Stimulated activated naive CD8-positive, alpha-beta T cell treated with anti-CD3 and anti-CD28 coated beads, Interleukin-15, amount 100 ng/mL, for 72 hours (primary cell): Measurements from ENCODE around the gene FAM156A.
"Not testable (repeated sequence)": the region's sequence is repeated elsewhere in the genome, so short reads cannot be mapped to it uniquely, and the experiment has no call there.

Source experiments
- ATAC-seq: fragments of 150-1000 bp; cut with Tn5 transposase; 2 replicates; pipeline ENCODE4 v1.10.0; 2021; ENCODE audit warnings: mild to moderate bottlenecking, moderate library complexity
- DNase-seq, 2 donors: peaks; one replicate each; pipeline ENCODE4 v3.0.0; 2021 to 2022
- H3K27ac Mint-ChIP-seq, 2 donors: one replicate each; pipeline ENCODE4 v1.8.0; 2022; ENCODE audit warnings: mild to moderate bottlenecking in 2 of 2, mixed read lengths in 2 of 2, moderate library complexity in 2 of 2
- H3K27me3 Mint-ChIP-seq: one replicate; pipeline ENCODE4 v1.8.0; 2022; ENCODE audit warnings: mixed read lengths
- H3K4me1 Mint-ChIP-seq: one replicate; pipeline ENCODE4 v1.8.0; 2022; ENCODE audit warnings: mild to moderate bottlenecking, mixed read lengths
- H3K4me3 Mint-ChIP-seq, 2 donors: one replicate each; pipeline ENCODE4 v1.8.0; 2022; ENCODE audit warnings: mild to moderate bottlenecking in 2 of 2, mixed read lengths in 2 of 2, moderate library complexity in 1 of 2
- H3K9me3 Mint-ChIP-seq, 2 donors: one replicate each; pipeline ENCODE4 v1.8.0; 2022; ENCODE audit warnings: mixed read lengths in 2 of 2

Gene FAM156A, protein sequence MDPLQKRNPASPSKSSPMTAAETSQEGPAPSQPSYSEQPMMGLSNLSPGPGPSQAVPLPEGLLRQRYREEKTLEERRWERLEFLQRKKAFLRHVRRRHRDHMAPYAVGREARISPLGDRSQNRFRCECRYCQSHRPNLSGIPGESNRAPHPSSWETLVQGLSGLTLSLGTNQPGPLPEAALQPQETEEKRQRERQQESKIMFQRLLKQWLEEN

DNA sequence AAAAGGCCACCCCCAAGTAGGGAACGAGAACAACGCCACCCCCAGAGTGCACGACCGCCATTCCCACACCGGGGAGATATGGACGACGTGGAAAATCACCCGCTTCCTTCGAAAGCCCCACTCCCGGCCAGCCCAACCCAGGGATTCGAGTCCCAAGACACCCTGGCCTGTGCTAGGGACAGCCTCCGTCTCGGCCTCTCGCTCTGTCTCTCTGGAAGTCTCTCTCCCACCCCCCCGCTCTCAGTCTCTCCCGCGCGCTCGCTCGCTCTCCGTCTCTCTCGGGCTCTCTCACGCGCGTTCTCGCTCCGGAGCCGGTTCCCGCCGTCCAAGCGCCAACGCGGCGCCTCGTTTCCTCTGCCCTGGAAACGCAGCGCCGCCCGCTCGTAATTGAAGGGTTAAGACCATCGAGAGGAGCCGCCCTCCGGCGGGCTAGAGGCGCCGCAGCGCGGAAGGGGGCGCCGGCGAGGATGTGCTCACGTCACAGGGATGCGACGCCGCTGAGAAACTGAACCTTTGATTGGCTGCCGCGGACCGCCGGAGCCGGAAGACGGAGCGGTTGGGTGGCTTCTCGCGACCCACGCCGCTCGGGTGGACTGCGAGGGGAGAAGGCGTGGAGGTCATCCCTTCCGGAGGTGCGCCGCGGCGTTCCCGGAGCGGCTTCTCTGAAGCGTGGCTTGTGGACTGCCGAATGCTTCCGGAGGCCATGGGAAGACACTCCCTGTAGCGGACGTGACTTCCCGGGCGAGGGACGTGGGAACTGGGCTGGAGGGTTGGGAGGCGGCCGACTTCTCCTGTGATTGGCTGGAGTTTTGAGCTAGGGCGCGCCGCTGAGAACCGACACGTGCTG lies at the start of gene FAM156A:
Gene FAM156A (minus strand): TSS at position 406 of the 847 bp plus-strand sequence. CDS start 9,930 bp downstream, outside the sequence.
- ATAC-seq = peak; percentile 94
- not testable (repeated sequence) for H3K4me1 Mint-ChIP-seq, H3K27ac Mint-ChIP-seq, H3K27me3 Mint-ChIP-seq, DNase-seq, H3K9me3 Mint-ChIP-seq, H3K4me3 Mint-ChIP-seq

GRCh38 chrX:53005327-53005726 lies 47.0 kb upstream of the FAM156A start:
- no peak overlapping the region for H3K4me3 Mint-ChIP-seq
- ATAC-seq (no peak), DNase-seq (no peak)
- no peak overlapping the region for H3K27ac Mint-ChIP-seq
- no peaks in the 10 kb centered on the region for H3K9me3 Mint-ChIP-seq
- peaks cover 7% of the 10 kb centered on the region for H3K4me1 Mint-ChIP-seq
- peaks cover 22% of the 10 kb centered on the region for H3K27me3 Mint-ChIP-seq

DNA sequence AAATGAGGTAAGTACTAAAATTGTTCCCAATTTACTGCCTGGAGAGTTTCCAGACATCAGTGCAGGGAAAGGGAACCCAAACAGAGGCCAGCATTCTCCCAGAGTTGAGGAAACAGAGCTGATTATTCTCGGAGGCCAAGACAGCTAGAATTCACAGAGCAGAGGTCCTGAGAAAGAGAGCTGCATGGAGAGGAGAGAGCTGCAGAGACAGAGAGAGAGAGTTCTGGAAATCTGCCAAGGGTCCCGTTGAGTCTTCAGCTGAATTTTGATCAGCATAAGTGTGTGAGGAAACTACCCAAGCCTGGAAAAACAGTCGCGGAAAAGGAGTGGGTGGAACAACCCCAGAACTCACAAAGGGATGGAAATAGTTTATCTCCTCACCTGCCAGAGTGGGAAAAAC lies 46.5 kb upstream of the FAM156A start:
- Mint-ChIP-seq H3K4me1 (peaks cover 7% of the 10 kb centered on the region), H3K4me3 (no peak overlapping the region), H3K9me3 (no peaks in the 10 kb centered on the region), H3K27ac (no peak overlapping the region), H3K27me3 (peaks cover 22% of the 10 kb centered on the region)
- ATAC-seq (no peak), DNase-seq (no peak)

DNA sequence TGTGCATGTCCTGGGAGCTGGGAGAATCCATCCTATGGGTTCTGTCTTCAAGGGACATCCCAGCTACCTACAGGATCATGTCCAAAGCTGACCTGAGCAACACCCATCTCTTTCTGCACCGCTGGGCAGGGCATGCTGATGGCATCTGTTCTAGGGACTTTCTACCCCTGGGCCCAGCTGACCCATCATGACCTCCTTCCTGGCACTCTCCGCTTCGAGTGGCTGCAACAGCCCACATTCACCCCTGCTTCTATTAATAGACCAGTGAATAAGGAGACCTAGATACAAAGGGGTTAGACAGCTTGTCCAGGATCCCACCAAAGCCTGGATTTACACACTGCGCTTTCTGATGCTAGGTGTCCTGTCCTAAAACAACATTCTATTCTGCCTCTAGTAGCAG lies 45.7 kb upstream of the FAM156A start:
- Mint-ChIP-seq H3K27me3 (peaks cover 22% of the 10 kb centered on the region), H3K4me1 (peaks cover 7% of the 10 kb centered on the region), H3K9me3 (no peaks in the 10 kb centered on the region), H3K27ac (no peak overlapping the region), H3K4me3 (no peak overlapping the region)
- DNase-seq (no peak), ATAC-seq (no peak)

- H3K4me3 Mint-ChIP-seq = no peak overlapping the region
- no peak for ATAC-seq
- DNase-seq = no peak
- no peaks in the 10 kb centered on the region for H3K9me3 Mint-ChIP-seq
- peaks cover 7% of the 10 kb centered on the region for H3K4me1 Mint-ChIP-seq
- no peak overlapping the region for H3K27ac Mint-ChIP-seq
- peaks cover 22% of the 10 kb centered on the region for H3K27me3 Mint-ChIP-seq
Observed at GRCh38 chrX:53003111-53003510, 44.8 kb upstream of the FAM156A start.

- peaks cover 22% of the 10 kb centered on the region for H3K27me3 Mint-ChIP-seq
- no peak overlapping the region for H3K4me3 Mint-ChIP-seq
- no peak overlapping the region for H3K27ac Mint-ChIP-seq
- H3K9me3 Mint-ChIP-seq = no peaks in the 10 kb centered on the region
- ATAC-seq (no peak), DNase-seq (no peak)
- peaks cover 7% of the 10 kb centered on the region for H3K4me1 Mint-ChIP-seq
Observed at GRCh38 chrX:53001958-53002357, 43.6 kb upstream of the FAM156A start.

DNA sequence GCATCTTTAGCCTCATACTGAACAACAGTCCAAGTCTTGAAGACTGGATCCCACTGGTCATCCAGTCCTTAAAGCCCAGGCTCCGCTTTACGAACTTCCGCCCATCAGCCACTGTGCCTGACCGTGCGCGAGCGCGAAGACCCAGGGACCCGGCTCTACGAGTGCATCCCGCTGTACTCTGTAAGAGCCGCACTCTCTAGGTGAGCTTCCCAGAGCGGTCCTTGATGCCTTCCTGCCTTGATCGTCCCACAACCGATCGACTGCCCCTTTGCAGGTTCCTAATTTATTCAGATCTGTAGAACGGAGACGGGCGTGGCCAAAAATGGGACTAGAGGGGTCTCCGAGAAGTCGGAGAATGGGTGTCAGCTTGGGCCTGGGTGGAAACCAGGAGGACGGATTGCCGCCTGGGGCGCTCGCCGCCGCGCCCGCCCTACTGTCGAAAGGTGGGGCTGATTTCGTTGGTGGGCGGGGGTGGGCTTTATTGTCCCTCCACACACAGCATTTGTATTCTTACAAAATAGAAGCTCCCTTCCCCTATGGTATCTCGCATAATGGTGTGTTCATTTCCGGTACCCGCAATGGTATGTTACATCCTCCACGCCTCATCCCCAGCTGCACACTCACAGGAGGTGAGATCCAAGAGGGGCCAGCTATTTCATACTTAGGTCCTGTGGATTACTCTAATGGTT lies 42.3 kb upstream of the FAM156A start:
- Mint-ChIP-seq H3K27me3 (peaks cover 22% of the 10 kb centered on the region), H3K9me3 (no peaks in the 10 kb centered on the region), H3K27ac (peak overlapping the region in 1 of 2 donors; percentile 40), H3K4me3 (peak overlapping the region; percentile 62 to 69), H3K4me1 (peaks cover 18% of the 10 kb centered on the region)
- ATAC-seq = peak; percentile 77
- DNase-seq = peak; percentile 7 to 22

GRCh38 chrX:52995987-52996331 lies 37.6 kb upstream of the FAM156A start:
- Mint-ChIP-seq H3K27me3 (no peaks in the 10 kb centered on the region), H3K4me1 (peaks cover 35% of the 10 kb centered on the region), H3K4me3 (peak overlapping the region; percentile 85 to 94), H3K9me3 (no peaks in the 10 kb centered on the region), H3K27ac (peak overlapping the region; percentile 78 to 99)
- no peak for DNase-seq
- peak; percentile 2 for ATAC-seq

DNA sequence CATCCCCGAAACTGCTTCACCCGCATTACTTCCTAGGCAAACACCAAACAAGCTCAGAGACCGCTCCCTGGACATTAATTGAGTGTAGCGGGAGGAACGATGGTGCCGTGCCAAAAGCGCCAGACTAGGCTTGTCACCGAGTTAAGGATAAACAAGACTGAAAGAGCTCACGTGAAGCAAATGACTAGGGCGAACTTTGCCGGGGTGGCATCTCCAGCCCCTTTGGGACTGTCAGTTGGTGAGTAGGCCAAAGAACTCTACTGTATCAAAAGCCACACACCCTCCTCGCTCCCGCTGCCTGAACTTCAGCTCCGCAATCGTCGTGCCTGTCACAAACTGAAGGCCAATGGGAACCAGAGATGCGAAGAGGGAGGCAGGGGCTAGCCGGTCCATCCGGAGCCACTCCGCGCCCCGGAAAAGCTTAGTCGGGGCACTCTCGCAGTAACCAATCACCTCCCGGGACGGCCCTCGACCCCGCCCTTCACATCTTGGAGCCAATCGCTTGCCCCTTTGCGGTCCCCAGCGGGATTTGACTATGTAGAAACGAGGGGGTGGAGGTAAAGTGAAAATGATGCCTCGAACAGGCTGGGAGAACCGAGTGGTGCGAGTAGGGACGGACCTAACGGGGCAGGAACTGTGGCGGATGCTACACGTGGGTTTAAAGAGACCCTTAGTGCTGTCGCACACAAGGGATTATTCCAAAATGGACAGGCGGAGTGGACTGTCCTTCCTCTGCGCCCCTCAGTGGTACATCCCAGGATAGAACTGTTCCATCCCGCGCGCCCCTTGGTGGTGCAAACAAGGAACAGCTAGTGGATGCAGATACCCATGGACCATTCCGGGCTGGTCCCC lies 37.0 kb upstream of the FAM156A start:
- ATAC-seq (peak; percentile 98), DNase-seq (peak; percentile 87 to 94)
- Mint-ChIP-seq H3K27ac (peak overlapping the region; percentile 99 to 100), H3K9me3 (no peaks in the 10 kb centered on the region), H3K4me1 (peaks cover 41% of the 10 kb centered on the region), H3K27me3 (no peaks in the 10 kb centered on the region), H3K4me3 (peak overlapping the region; percentile 85 to 94)

DNA sequence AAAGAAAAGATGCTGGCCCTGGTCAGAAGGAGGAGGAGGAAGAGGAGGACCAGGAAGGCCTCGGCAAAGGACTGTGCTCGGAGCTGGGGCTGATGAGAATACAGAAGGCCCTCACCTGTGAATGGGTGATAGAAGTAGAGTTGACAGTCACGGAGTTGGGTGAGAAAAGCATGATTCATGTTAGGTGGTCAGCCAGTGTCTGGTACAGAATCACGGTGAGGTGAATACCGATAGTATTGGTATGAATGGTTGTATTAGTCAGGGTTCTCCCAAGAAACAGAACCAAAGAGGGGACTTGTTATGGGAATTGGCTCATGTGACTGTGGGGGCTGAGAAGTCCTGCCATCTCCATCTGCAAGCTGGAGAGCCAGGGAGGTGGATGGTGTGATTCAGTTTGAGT lies 32.5 kb upstream of the FAM156A start:
- Mint-ChIP-seq H3K9me3 (no peaks in the 10 kb centered on the region), H3K27me3 (no peaks in the 10 kb centered on the region), H3K27ac (no peak overlapping the region), H3K4me1 (peaks cover 46% of the 10 kb centered on the region), H3K4me3 (no peak overlapping the region)
- DNase-seq (no peak), ATAC-seq (no peak)

DNA sequence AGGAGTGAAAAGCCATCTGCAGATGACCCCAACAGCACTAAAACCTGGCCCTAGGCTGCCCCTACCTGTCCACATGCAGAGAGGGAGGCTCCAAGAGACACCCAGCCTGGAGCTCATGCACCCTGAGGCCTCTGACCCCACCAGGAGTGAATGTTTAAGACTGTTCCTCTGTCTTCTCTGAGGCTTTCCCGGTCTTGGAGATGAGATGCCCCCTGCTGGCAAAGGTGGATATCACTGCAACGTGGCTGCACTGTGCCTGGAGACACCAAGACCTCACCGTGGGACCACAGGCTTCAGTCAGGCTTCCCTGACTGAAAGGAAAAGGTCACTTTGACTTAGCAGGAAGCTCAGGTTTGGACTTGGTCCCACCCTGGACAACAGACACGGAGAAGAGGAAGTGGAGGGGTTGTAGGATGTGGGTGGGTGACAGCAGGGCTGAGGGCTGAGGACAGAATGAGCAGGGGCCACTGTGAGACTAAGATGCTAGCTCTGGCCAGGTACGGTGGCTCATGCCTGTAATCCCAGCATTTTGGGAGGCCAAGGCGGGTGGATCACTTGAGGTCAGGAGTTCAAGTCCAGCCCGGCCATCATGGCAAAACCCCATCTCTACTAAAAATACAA lies 31.8 kb upstream of the FAM156A start:
- peak overlapping the region in 1 of 2 donors; percentile 90 for H3K27ac Mint-ChIP-seq
- DNase-seq = peak; percentile 28 to 57
- H3K4me3 Mint-ChIP-seq = peak overlapping the region; percentile 45 to 46
- peak; percentile 82 for ATAC-seq
- peaks cover 45% of the 10 kb centered on the region for H3K4me1 Mint-ChIP-seq
- H3K27me3 Mint-ChIP-seq, H3K9me3 Mint-ChIP-seq: not testable (repeated sequence)

DNA sequence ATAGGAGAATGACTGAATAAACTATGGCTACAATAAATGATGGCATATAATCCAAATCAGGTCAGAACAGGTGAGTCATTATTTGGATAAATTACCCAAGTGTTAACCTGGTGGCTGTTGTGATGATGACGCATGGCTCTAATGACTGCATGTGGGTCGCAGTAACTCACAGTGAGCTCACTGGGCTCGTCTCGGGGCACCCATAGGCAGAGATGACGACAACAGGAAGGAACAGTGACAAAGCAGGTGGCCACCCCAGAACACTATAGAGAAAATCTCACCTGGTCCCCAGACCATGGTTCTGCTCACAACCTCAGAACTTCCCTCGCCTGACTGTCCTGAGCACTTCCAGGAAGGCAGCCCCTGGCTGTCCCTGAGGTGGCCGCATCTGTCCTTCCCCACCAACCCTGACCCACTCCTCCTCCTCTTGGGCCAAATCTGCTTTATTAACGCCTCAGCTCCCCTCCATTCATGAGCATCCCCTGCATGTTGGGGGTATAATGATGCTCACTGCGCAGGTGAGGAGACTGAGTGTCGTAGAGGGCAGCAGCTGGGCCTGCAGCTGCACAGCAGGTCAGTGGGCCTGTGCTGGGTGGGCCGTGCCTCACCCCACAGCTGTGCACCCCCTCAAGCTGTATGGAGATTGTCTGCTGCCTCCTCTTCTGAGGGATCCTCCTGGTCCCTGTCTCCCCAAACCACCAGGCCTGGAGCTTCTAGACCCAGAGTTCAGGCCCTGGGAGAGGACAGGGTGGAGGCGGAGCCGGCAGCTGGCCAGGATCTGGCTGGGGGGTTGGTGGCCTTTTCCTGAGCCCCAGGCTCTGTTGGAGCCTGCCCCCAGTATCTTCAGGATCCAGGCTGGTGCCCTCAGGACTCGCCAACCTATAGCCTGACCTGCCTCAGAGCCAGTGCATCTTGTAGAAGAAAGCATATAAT lies 30.9 kb upstream of the FAM156A start:
- Mint-ChIP-seq H3K9me3 (no peaks in the 10 kb centered on the region), H3K27me3 (no peaks in the 10 kb centered on the region), H3K4me3 (no peak overlapping the region), H3K27ac (peak overlapping the region in 1 of 2 donors; percentile 69), H3K4me1 (peaks cover 41% of the 10 kb centered on the region)
- peak; percentile 70 for ATAC-seq
- no peak for DNase-seq

GRCh38 chrX:52983321-52984000 lies 25.1 kb upstream of the FAM156A start:
- Mint-ChIP-seq H3K4me1 (peaks cover 5% of the 10 kb centered on the region), H3K4me3 (no peak overlapping the region)
- no peak for DNase-seq

More at GRCh38 chrX:52983321-52984000, 25.1 kb upstream of the FAM156A start:
- Mint-ChIP-seq H3K9me3 (no peaks in the 10 kb centered on the region), H3K27ac (peak overlapping the region in 1 of 2 donors; percentile 59), H3K27me3 (no peaks in the 10 kb centered on the region)
- ATAC-seq = no peak
